HG03045 (cell line): ENCODE measurements around the gene FGF1.

Experiments used
- ATAC-seq: cut with Tn5 transposase; IDR thresholded peaks from one replicate; pipeline ENCODE4 v1.9.1; 2021; ENCODE audit warnings: mild to moderate bottlenecking, moderate library complexity; ENCODE audit not compliant: unreplicated experiment

The FGF1 gene

DNA sequence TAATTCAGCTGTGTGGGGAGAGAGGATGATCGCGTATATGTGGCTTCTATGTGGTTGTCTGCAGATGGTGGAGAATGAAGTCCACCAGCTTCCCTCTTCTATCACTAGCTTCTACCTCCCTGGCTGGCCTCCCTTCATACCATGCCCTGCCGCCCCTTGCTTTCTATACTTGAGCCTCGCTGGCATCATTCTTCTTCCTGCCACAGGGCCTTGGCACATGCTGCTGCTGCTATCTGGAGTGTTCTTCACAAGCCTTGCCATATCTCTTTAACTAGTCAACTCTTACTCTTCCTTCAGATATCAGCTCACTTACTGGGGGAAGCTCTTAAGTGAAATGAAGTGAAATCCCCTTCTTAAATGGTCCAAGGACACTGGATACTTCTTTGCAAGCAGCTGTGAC, 100.4 kb downstream of the FGF1 start:
- ATAC-seq = no peak

GRCh38 chr5:142584891-142585290, 101.0 kb downstream of the FGF1 start:
- ATAC-seq = no peak

GRCh38 chr5:142578161-142578830, 107.6 kb downstream of the FGF1 start:
- ATAC-seq = no peak

DNA sequence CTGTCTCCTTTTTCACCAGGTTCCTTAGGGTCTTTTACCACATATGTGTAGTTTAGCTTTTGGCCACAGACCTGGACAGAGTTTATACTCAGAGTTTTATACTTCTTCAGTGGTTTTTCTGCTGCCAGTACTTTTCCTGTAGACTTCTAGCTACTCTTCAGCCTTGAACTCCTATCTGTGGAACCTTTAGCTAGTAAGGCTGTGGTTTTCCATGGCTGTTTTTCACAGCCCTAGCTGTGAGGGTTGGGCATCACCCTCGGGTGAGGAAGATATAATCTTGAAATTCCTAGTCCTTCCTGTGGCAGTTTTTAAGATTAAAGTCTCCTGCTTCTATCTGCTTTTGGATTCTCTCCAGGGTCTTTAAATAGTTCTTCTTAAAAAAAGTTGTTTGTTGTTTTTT, 109.1 kb downstream of the FGF1 start:
- no peak for ATAC-seq

DNA sequence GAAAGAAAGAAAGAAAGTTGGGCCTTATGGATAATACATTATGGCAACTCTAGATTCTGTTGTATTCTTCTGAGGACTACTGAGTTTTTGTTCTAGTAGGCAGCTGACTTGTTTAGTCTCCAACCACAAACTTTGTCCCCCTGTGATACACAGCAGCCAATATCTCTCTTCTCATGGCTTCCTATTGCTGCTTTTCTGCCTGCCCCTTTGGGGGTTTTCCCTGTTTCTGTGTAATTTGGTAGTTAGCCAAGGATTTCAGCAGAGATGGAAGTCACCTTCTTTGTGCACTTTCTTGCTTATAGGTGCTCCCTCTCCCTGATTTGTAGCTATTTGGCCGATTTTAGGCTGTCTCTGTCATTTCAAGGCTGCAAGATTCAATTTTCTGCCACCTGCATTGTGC, 109.6 kb downstream of the FGF1 start:
- no peak for ATAC-seq

DNA sequence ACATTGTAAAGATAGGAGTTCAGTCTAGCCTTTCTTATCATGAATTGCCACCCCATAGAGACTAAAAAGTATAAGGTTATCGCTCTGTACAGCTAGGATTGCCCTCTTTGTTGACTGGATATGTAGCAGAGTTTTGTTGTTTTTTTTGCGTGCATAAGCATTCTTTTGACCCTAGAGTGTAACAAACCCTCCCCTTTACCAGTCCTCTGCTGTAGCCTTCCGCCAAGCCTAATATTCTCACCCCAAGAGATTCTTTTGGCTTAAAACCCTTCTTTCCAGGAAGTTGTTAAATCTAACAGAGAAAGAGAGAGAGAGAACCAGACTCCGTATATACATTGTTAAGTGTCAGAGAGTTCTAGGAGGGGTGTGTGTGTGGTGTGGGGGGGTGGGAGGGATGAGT, 113.9 kb downstream of the FGF1 start:
- no peak for ATAC-seq

DNA sequence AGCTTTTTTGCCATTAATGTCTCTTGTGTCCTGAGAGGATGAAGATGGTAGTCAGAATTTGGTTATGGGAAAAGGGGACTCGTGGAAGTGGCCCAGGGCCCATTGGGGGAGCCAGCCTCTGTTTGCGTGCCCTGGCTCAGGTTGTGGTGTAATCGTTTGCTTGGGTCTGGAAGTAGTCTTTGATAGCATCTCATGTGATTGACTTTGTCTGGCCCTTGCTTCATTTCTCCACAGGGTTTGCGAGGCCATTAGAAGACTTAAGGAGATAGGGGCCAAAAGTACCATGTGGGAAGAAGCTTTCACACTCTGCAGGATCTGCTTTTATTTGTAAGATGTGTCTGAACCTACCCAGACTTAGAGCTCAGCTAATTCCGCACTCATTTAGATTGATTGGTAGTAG, 114.5 kb downstream of the FGF1 start:
- no peak for ATAC-seq

DNA sequence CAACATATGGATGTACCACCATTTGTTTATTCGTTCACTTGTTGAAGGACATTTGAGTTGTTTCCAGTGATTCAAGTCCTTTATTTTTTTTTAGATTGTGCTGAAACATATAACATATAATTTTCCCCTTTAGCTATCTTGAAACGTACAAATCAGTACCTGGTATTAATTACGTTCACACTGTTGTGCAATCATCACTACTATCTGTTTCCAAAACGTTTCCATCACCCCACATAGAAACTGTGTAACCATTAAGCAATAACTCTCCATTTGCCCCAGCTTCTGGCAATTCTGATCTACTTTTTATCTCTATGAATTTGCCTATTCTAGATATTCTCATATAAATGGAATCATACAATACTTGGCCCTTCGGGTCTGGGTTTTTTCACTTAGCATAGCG, 116.0 kb downstream of the FGF1 start:
- no peak for ATAC-seq

GRCh38 chr5:142568996-142569335, 116.9 kb downstream of the FGF1 start:
- ATAC-seq = no peak

- ATAC-seq = no peak
These were observed 117.5 kb downstream of the FGF1 start for GRCh38 chr5:142568283-142568995.

- ATAC-seq = no peak
These were observed 124.3 kb downstream of the FGF1 start for GRCh38 chr5:142561486-142562097.

GRCh38 chr5:142561029-142561428, 124.9 kb downstream of the FGF1 start:
- ATAC-seq = no peak

DNA sequence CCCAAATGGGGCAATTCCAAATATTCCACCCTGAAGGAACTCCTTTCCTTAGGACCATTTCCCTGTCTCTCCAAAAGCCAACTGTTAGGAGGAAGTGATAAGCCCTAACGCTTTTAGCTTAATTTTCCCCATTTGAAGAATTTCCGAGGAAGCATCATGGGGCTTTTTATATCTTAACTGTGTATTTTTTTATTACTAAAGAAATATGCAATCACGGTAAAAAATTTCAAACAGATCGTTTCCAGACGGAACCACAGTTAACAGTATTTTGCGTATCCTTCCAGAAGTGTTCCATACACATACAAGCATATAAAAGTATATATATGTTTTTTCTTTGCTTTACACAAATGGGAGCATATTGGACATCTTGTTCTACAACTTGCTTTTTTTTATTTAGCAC, 133.8 kb downstream of the FGF1 start:
- no peak for ATAC-seq

DNA sequence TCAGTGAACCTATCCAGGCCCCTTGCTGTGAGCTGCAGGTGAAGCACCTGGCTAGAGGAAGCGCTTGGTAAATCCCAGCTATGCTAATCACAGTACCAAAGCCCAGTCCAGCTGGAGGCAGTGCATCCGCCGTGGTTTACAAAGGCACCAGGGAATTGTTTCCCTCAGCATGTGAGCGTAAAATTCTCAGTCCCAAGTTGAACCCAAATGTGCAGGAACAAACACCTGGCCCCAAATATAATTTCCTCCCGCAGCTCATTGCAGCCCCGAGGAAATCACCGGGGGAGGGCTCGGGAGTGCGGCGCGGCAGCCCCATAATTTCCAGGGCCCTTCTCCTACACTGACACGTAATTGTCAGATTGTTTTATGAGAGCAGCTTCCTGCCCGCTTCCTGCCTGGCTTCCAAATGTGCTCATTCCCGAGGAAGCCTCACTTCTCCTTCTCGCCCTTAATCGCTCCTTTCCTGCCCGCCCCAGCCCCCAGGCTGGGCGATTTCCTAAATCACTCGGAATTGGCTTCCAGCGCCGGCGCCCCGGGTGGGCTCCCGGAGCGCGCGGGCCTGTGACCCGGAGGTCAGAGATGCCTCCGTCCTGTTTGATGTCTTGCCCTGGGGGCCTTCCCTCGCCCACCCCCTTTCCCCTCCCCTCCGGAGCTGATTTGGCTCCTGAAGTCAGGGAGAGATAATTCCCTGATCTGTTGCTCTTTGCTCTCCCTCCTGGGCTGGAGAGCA, 134.4 kb downstream of the FGF1 start:
- ATAC-seq = no peak

DNA sequence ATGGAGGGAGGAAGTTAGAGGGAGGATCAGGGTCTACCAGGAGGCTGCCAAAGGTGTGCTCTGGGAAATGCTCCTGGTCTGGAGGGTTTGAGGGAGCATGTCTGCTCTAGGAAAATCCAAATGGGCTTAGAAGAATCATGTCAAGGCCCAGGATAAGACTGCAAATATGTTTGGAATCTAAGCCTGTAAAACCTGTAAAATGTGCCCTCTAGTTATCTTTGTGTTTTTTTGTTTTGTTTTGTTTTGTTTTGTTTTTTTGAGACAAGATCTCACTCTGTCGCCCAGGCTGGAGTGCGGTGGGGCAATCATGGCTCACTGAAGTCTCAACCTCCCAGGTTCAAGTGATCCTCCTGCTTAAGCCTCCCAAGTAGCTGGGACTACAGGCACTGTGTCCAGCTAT, 135.4 kb downstream of the FGF1 start:
- no peak for ATAC-seq

DNA sequence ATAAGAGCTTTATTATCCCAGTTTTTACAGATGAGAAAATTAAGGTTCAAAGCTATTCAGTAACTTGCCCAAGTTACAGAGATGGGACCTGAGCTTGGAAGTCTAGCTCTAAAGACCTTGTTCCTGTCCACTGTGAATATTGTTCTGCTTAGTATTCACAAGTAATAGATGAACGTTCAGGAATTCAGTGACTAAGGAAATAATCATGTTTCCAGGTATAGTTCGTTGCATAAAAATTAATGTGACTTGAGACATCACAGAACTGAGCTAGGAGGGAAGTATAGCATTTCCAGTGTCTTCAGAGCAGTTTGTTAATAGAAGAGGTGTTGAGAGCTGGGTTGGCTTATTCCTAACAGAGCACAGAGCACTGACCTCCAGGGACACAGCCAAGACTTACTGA, 136.1 kb downstream of the FGF1 start:
- ATAC-seq = no peak

GRCh38 chr5:142548739-142549275, 137.1 kb downstream of the FGF1 start:
- ATAC-seq = no peak

- no peak for ATAC-seq
These were observed 138.2 kb downstream of the FGF1 start for GRCh38 chr5:142547445-142548380.

DNA sequence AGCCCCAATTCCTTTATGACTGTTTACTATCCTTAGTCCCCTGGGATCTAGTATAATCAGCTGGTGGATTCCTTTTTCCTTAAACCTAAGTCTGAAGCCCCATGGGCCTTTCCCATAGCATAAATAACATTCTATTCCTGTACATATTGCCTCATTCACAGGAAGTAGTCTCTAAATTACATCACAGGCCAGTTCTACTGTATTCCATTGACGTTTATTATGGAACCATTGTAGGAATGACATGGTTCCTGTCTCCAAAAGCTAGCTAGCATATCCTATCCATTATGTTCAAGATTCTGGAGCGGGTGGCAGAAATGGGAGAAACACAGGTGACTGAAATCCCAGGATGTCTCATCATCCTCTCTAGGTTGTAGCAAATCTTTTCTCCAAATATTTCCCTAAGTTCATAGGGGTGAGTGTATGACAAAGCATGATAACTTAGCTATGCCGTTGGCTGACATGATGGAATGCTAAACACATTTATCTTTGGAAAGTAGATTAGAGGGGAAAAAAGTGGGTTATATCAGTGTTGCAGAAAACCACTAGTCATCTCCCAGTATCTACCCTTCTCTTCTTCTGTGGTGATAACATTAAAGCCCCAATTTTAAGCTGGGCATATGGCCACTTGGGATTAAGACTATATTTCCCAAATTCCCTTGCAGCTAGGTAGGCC, 140.1 kb downstream of the FGF1 start:
- no peak for ATAC-seq
